GM12878 (cell line): ENCODE measurements around the gene RAD18.

Experiments
- CHD2 ChIP-seq: IDR thresholded peaks from 2 replicates; pipeline ENCODE4 v1.6.1; 2011; ENCODE audit warnings: low read depth, low read length, improper control_type of control experiment, borderline replicate concordance
- EZH2 ChIP-seq: IDR thresholded peaks from 2 replicates; pipeline ENCODE4 v1.6.1; 2012; ENCODE audit warnings: low read depth, mild to moderate bottlenecking, control low read depth, inconsistent platforms, low read length, borderline replicate concordance; ENCODE audit not compliant: control insufficient read depth
- NRF1 ChIP-seq: conservative IDR thresholded peaks from 2 replicates; pipeline ENCODE4 v1.6.1; 2011; ENCODE audit warnings: mild to moderate bottlenecking, low read depth, low read length, improper control_type of control experiment
- POU2F2 ChIP-seq: IDR thresholded peaks from 3 replicates; pipeline ENCODE4 v1.6.1; 2011; ENCODE audit warnings: low read depth, mild to moderate bottlenecking, low read length, borderline replicate concordance
- TF ChIP-seq, protein P1 (sequence below), 3 experiments: IDR thresholded peaks in 2 of 3; conservative IDR thresholded peaks in 1 of 3; 2 replicates each; pipeline ENCODE4 v1.5.1; 2011; ENCODE audit warnings: low read depth in 3 of 3, low read length in 3 of 3, mild to moderate bottlenecking in 3 of 3, control low read depth in 2 of 3, moderate library complexity in 2 of 3, inconsistent platforms in 1 of 3, mixed read lengths in 1 of 3; ENCODE audit not compliant: control insufficient read depth in 2 of 3, insufficient read depth in 1 of 3; ENCODE audit errors: extremely low read depth in 1 of 3

DNA sequence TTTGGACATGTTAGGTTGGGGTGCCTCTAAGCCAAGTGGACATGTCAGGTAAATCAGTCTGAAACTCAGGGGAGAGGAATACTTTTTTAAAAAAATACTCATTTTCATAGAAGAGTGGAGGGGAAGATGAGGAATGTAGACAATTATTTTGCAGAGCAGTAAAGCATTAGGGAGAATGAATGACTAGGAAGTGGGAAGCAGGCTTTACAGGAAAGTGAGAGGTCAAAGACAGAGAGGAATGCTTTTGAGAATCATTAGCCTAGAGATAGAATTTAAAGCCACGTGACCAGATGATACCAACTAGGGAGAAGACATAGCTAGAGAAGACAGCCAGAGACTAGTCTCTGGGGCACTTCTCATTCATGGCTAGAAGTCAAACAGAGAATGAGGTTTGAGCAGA lies 91.0 kb downstream of the RAD18 start:
- TF ChIP-seq CHD2 (no peak), NRF1 (no peak), POU2F2 (no peak), EZH2 (no peak)
- TF ChIP-seq, protein P1, sequence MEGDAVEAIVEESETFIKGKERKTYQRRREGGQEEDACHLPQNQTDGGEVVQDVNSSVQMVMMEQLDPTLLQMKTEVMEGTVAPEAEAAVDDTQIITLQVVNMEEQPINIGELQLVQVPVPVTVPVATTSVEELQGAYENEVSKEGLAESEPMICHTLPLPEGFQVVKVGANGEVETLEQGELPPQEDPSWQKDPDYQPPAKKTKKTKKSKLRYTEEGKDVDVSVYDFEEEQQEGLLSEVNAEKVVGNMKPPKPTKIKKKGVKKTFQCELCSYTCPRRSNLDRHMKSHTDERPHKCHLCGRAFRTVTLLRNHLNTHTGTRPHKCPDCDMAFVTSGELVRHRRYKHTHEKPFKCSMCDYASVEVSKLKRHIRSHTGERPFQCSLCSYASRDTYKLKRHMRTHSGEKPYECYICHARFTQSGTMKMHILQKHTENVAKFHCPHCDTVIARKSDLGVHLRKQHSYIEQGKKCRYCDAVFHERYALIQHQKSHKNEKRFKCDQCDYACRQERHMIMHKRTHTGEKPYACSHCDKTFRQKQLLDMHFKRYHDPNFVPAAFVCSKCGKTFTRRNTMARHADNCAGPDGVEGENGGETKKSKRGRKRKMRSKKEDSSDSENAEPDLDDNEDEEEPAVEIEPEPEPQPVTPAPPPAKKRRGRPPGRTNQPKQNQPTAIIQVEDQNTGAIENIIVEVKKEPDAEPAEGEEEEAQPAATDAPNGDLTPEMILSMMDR (IDR thresholded peaks at IDR 0.05 in 2 of 3, conservative IDR thresholded peaks at IDR 0.05 in 1 of 3; ENCODE audit: control insufficient read depth in 2 of 3, extremely low read depth in 1 of 3, insufficient read depth in 1 of 3, low read depth in 3 of 3, low read length in 3 of 3), result no peak
